Glutamatergic neuron (in vitro differentiated cells): ENCODE data around the gene RUFY3. TPM values are rescaled to one million over a fixed set of nuclear protein-coding genes. Genes with fewer than 3 reads are reported as not detected.
A peak's percentile ranks its signal among the peaks of the same experiment; 100 is the strongest.

Experiments
- DNase-seq: peaks from one replicate; pipeline ENCODE4 v3.0.0; 2022
- H3K27ac Mint-ChIP-seq: one replicate; pipeline ENCODE4 v1.8.0; 2020; ENCODE audit warnings: mild to moderate bottlenecking, mixed read lengths, inconsistent platforms; ENCODE audit not compliant: unreplicated experiment
- H3K27me3 Mint-ChIP-seq: one replicate; pipeline ENCODE4 v1.8.0; 2020; ENCODE audit warnings: mild to moderate bottlenecking, moderate library complexity, mixed read lengths, inconsistent platforms; ENCODE audit not compliant: unreplicated experiment
- H3K36me3 Mint-ChIP-seq: one replicate; pipeline ENCODE4 v1.8.0; 2020; ENCODE audit warnings: mild to moderate bottlenecking, mixed read lengths, inconsistent platforms; ENCODE audit not compliant: unreplicated experiment
- H3K4me1 Mint-ChIP-seq: one replicate; pipeline ENCODE4 v1.8.0; 2020; ENCODE audit warnings: mild to moderate bottlenecking, low read depth, mixed read lengths, inconsistent platforms; ENCODE audit not compliant: unreplicated experiment
- H3K4me3 Mint-ChIP-seq: one replicate; pipeline ENCODE4 v1.8.0; 2020; ENCODE audit warnings: mild to moderate bottlenecking, mixed read lengths, inconsistent platforms; ENCODE audit not compliant: unreplicated experiment
- H3K9me3 Mint-ChIP-seq: one replicate; pipeline ENCODE4 v1.8.0; 2020; ENCODE audit warnings: mild to moderate bottlenecking, moderate library complexity, mixed read lengths, inconsistent platforms; ENCODE audit not compliant: unreplicated experiment
- total RNA-seq: library from RNA; stranded (reverse); fragmentation: NEBNext Ultra II Directional; extraction: Animal tissue kit (Norgen Biotek cat#: 25700); gene quantifications from one replicate; pipeline ENCODE4 v1.2.1, GENCODE V29; 2021; ENCODE audit not compliant: unreplicated experiment
- TF ChIP-seq, protein P1 (sequence below): fragments of 200-600 bp; sonication (generic); IDR thresholded peaks from one replicate; pipeline ENCODE4 v1.5.0; 2021; ENCODE audit not compliant: partially characterized antibody, unreplicated experiment

RUFY3 gene
- total RNA-seq, 1 donor from 2014 or later: 291 TPM

DNA sequence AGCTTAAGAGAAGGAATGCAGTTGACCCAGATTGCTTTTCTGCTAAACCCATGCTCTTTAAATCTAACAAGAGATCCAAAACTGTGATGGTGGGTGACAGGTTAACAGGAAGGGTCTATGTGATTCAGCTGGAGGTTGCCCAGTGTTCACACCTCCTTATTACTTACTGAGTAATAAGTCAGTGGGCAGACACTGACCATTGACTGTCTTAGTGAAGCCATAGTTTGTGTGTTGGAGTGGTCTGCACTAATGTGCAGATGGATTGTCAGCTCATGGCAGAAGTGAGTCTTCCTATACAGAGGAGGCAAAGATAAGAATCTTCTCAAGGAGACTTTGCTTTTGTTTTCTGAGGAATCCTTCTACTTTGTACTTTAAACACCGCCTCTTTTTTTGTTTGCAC, 15.2 kb upstream of the RUFY3 start:
- H3K9me3 Mint-ChIP-seq: peaks cover 8% of the 10 kb centered on the region
- peak overlapping the region; percentile 6 for H3K27ac Mint-ChIP-seq
- no peaks in the 10 kb centered on the region for H3K36me3 Mint-ChIP-seq
- H3K27me3 Mint-ChIP-seq: peaks cover 11% of the 10 kb centered on the region
- peaks cover 9% of the 10 kb centered on the region for H3K4me1 Mint-ChIP-seq
- peak overlapping the region; percentile 95 for H3K4me3 Mint-ChIP-seq
- DNase-seq: no peak
- TF ChIP-seq, protein P1, sequence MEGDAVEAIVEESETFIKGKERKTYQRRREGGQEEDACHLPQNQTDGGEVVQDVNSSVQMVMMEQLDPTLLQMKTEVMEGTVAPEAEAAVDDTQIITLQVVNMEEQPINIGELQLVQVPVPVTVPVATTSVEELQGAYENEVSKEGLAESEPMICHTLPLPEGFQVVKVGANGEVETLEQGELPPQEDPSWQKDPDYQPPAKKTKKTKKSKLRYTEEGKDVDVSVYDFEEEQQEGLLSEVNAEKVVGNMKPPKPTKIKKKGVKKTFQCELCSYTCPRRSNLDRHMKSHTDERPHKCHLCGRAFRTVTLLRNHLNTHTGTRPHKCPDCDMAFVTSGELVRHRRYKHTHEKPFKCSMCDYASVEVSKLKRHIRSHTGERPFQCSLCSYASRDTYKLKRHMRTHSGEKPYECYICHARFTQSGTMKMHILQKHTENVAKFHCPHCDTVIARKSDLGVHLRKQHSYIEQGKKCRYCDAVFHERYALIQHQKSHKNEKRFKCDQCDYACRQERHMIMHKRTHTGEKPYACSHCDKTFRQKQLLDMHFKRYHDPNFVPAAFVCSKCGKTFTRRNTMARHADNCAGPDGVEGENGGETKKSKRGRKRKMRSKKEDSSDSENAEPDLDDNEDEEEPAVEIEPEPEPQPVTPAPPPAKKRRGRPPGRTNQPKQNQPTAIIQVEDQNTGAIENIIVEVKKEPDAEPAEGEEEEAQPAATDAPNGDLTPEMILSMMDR: no peak

DNA sequence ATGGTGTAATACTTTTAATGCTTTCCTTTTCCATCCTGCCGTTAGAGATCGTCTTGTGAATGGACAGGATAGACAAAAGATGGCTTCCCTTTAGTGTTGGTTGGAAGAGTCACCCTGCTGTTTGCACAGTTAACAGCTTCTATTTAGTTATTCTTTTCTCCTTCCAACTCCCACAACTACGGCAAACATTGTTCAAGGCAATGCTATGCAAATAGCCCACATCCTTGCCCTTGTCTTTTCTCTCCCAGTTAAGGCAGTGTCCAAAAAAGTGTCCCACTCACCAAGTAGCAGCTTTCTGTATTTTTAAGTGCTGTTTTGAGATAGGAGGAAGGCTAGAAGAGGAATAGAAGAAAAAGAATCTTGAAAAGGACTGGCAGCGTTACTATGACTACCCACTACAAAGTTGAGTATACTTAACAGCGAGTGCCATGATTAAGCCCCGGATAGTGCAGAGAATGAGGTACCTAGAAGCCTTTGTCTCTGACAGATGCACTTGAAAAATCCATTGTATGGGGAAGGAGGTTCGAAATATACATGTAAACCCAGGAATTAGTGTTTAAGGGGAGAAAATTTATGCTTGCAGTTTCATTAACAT, 12.1 kb upstream of the RUFY3 start:
- TF ChIP-seq, protein P1: no peak
- Mint-ChIP-seq H3K27ac (no peak overlapping the region), H3K36me3 (no peaks in the 10 kb centered on the region), H3K4me3 (no peak overlapping the region), H3K4me1 (peaks cover 7% of the 10 kb centered on the region), H3K9me3 (peaks cover 5% of the 10 kb centered on the region), H3K27me3 (peaks cover 5% of the 10 kb centered on the region)
- DNase-seq: no peak

DNA sequence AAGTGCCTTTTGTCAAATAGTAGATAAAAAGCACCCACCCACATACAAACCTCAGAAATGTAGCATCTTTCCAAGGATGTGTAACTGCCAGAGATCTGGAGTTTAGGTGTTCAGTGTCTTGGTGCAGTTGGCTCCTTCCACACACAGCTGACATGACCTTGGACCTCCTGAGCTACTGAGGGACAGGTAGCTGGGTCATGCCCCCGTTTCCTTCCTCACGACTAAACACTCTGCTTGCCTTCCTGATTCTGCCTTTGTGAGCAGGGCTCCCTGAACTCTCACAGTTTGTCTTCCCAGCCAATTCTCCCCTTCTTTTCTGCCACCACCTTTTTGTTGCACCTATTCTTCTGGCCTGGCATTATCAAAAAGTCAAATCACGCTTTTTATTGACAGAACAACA, 10.2 kb upstream of the RUFY3 start:
- Mint-ChIP-seq H3K36me3 (no peaks in the 10 kb centered on the region), H3K27ac (no peak overlapping the region), H3K4me1 (no peaks in the 10 kb centered on the region), H3K9me3 (peaks cover 1% of the 10 kb centered on the region), H3K27me3 (no peaks in the 10 kb centered on the region), H3K4me3 (no peak overlapping the region)
- no peak for DNase-seq
- TF ChIP-seq, protein P1: no peak

- Mint-ChIP-seq H3K4me1 (no peaks in the 10 kb centered on the region), H3K27me3 (no peaks in the 10 kb centered on the region), H3K9me3 (peaks cover 1% of the 10 kb centered on the region), H3K27ac (no peak overlapping the region), H3K4me3 (no peak overlapping the region), H3K36me3 (no peaks in the 10 kb centered on the region)
- TF ChIP-seq, protein P1: no peak
- no peak for DNase-seq
Measured at GRCh38 chr4:70712150-70712549, 9.6 kb upstream of the RUFY3 start.

DNA sequence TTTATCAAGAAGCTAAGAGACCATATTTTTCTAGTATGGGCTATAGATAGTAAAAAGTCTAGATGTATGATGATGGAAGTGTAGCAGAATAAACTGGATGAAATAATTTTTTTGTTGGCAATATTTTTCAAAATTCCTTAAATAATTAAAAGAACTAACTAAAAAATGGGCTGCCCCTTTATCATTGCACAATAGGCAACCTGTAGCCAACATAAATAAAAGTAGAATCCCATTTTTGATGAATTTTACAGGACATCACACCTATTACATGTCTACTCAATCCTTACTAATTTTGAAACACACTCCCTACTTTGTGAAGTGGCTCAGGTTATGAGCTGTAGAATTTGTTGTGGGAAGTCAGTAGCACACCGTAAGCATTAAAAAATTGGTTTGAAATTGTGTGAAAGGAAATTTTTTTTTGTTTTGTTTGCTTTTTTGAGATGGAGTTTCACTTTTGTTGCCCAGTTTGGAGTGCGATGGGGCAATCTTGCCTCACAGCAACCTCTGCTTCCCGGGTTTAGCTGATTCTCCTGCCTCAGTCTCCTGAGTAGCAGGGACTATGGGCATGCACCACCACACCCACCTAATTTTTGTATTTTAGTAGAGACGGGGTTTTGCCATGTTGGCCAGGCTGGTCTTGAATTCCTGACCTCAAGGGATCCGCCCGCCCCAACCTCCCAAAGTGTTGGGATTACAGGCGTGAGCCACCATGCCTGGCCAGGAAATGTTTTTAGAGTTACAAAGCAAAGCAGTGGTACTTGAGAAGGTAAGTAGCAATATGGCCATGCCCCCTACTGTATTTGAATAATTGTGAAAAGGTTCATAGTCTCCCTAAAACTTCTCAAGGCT, 8.9 kb upstream of the RUFY3 start:
- Mint-ChIP-seq H3K36me3 (no peaks in the 10 kb centered on the region), H3K4me3 (no peak overlapping the region), H3K9me3 (peaks cover 1% of the 10 kb centered on the region), H3K4me1 (no peaks in the 10 kb centered on the region), H3K27ac (no peak overlapping the region), H3K27me3 (no peaks in the 10 kb centered on the region)
- no peak for DNase-seq
- TF ChIP-seq, protein P1: no peak
